HG02678 (cell line): ENCODE data around the gene FAM13A.

Source experiments
- ATAC-seq: cut with Tn5 transposase; IDR thresholded peaks from one replicate; pipeline ENCODE4 v1.9.1; 2021; ENCODE audit warnings: mild to moderate bottlenecking, moderate library complexity; ENCODE audit not compliant: unreplicated experiment

The FAM13A gene

GRCh38 chr4:88754796-88755195, 302.2 kb downstream of the FAM13A start:
- ATAC-seq, result no peak

- no peak for ATAC-seq
Observed at GRCh38 chr4:88753658-88754571, 303.1 kb downstream of the FAM13A start.

- ATAC-seq, result no peak
Observed at GRCh38 chr4:88752754-88753153, 304.2 kb downstream of the FAM13A start.

- ATAC-seq, result peak; percentile 53
Observed at GRCh38 chr4:88752076-88752463, 304.9 kb downstream of the FAM13A start.

- no peak for ATAC-seq
Observed at GRCh38 chr4:88751258-88752075, 305.5 kb downstream of the FAM13A start.

GRCh38 chr4:88750369-88750768, 306.6 kb downstream of the FAM13A start:
- ATAC-seq, result no peak

GRCh38 chr4:88747351-88747750, 309.6 kb downstream of the FAM13A start:
- no peak for ATAC-seq

- ATAC-seq, result no peak
Observed at GRCh38 chr4:88746206-88746605, 310.8 kb downstream of the FAM13A start.

GRCh38 chr4:88745581-88746163, 311.3 kb downstream of the FAM13A start:
- no peak for ATAC-seq

GRCh38 chr4:88745175-88745574, 311.8 kb downstream of the FAM13A start:
- no peak for ATAC-seq

- ATAC-seq, result no peak
Observed at GRCh38 chr4:88744609-88745008, 312.4 kb downstream of the FAM13A start.

- ATAC-seq, result no peak
Observed at GRCh38 chr4:88743696-88744095, 313.3 kb downstream of the FAM13A start.

GRCh38 chr4:88742561-88742960, 314.4 kb downstream of the FAM13A start:
- no peak for ATAC-seq

- no peak for ATAC-seq
Observed at GRCh38 chr4:88738180-88738579, 318.8 kb downstream of the FAM13A start.

- peak; percentile 99 for ATAC-seq
Observed at GRCh38 chr4:88737307-88737941, 319.6 kb downstream of the FAM13A start.

- ATAC-seq, result no peak
Observed at GRCh38 chr4:88736264-88736663, 320.7 kb downstream of the FAM13A start.

GRCh38 chr4:88735564-88735963, 321.4 kb downstream of the FAM13A start:
- no peak for ATAC-seq

- no peak for ATAC-seq
Observed at GRCh38 chr4:88734403-88734949, 322.5 kb downstream of the FAM13A start.

GRCh38 chr4:88732714-88733368, 324.1 kb downstream of the FAM13A start:
- no peak for ATAC-seq

- no peak for ATAC-seq
Observed at GRCh38 chr4:88731381-88731780, 325.6 kb downstream of the FAM13A start.
